Activated T-helper 1 cell treated with anti-CD3 and anti-CD28 coated beads, Interleukin-12 subunit alpha, Interleukin-12 subunit beta, Interleukin-2, Interleukin-4 antibody, amounts not matched to agents 30 ng/mL and 10 ng/mL and 1 ng/mL, durations not matched to agents 14 hours and 24 hours and 36 hours (primary cell): ENCODE data around the gene TEX47. TPM values are rescaled to one million over a fixed set of nuclear protein-coding genes. Genes with fewer than 3 reads are reported as not detected.

Experiments used
- DNase-seq: peaks from one replicate; pipeline ENCODE4 v3.0.0; 2021; ENCODE audit warnings: low spot score
- H3K27ac Mint-ChIP-seq: one replicate; pipeline ENCODE4 v1.8.0; 2021; ENCODE audit warnings: mild to moderate bottlenecking, mixed read lengths
- H3K27me3 Mint-ChIP-seq: one replicate; pipeline ENCODE4 v1.8.0; 2022; ENCODE audit warnings: mild to moderate bottlenecking, moderate library complexity, mixed read lengths; ENCODE audit not compliant: insufficient read depth
- H3K36me3 Mint-ChIP-seq: one replicate; pipeline ENCODE4 v1.8.0; 2021; ENCODE audit warnings: low read depth, mixed read lengths
- H3K4me1 Mint-ChIP-seq: one replicate; pipeline ENCODE4 v1.8.0; 2021; ENCODE audit warnings: low read depth, mixed read lengths
- H3K4me3 Mint-ChIP-seq: one replicate; pipeline ENCODE4 v1.8.0; 2021; ENCODE audit warnings: mild to moderate bottlenecking, moderate library complexity, mixed read lengths
- H3K9me3 Mint-ChIP-seq: one replicate; pipeline ENCODE4 v1.8.0; 2021; ENCODE audit warnings: mixed read lengths
- intact Hi-C: fragments of 100-400 bp; cut with micrococcal nuclease; formaldehyde crosslinking; loops from one replicate; pipeline ENCODE4 v1.15.1; 2024
- total RNA-seq: library from RNA; stranded (reverse); gene quantifications from 2 replicates; pipeline ENCODE4 v1.2.3, GENCODE V29; 2022

The TEX47 gene
- total RNA-seq, 1 donor from 2014 or later = not detected

DNA sequence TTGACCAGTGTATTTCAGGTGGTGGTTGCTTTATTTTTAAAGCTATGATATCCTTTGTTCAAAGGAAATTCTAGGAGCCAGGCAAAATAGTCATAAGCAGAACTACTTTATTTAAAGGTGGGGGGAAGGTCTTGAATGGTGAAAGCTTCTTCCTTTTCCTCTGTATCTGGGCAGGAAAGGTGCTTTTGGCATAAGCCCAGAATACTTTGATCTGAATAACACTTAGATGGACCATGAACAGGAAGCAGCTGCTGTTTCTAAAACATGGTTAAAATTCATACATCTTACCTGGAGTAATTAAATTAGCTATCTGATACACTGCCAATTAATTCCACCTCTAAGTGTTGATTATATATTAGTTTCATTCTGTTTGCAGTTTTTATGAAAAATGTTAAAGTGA is 22.8 kb downstream of the TEX47 start:
- H3K36me3 Mint-ChIP-seq = no peaks in the 10 kb centered on the region
- intact Hi-C loops = no loop called here
- H3K4me3 Mint-ChIP-seq = no peak overlapping the region
- H3K27ac Mint-ChIP-seq = no peak overlapping the region
- no peaks in the 10 kb centered on the region for H3K4me1 Mint-ChIP-seq
- peaks cover 1% of the 10 kb centered on the region for H3K27me3 Mint-ChIP-seq
- DNase-seq = no peak
- H3K9me3 Mint-ChIP-seq = no peaks in the 10 kb centered on the region

GRCh38 chr7:88771417-88771816 is 24.1 kb downstream of the TEX47 start:
- Mint-ChIP-seq H3K4me3 (no peak overlapping the region), H3K4me1 (no peaks in the 10 kb centered on the region), H3K36me3 (no peaks in the 10 kb centered on the region), H3K27ac (no peak overlapping the region), H3K9me3 (no peaks in the 10 kb centered on the region), H3K27me3 (peaks cover 7% of the 10 kb centered on the region)
- intact Hi-C loops = no loop called here
- DNase-seq = no peak

DNA sequence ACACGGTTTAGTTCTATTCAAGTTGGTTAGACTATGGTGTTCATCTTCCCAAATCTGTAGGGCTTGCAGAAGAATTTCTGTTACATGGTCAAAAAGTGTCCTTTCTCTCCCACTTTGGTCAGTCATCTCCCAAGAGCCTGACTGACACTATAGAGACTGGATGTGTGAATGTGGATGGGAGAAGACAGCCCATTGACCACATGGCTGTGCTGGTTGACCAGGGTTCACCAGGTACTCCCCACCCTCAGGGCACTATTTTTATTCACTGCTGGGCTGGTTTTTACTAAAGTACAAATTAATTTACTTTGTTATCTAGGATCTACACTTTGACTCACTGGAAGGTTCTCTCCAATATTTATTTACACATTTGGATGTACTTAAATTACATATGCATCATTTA is 33.8 kb downstream of the TEX47 start:
- no peaks in the 10 kb centered on the region for H3K9me3 Mint-ChIP-seq
- no peak overlapping the region for H3K27ac Mint-ChIP-seq

DNA sequence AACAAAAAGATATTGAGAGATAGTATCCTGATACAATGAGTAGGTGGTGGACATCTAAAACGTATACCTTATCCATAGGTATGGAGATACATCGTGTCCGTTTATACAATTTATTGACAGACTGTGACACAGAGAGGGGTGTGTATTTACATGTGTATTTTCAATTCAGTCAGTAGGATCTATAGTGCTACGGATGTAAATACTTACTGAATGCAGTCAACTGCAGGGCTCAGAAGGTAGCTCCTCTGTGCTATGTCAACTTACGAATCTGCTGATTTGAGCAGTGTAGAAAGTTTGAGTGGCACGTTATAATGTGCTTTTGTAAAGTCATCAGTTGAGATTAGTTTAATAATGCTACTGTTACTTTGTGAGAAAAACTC is 35.4 kb downstream of the TEX47 start:
- Mint-ChIP-seq H3K27me3 (peaks cover 44% of the 10 kb centered on the region), H3K27ac (no peak overlapping the region), H3K4me1 (peaks cover 6% of the 10 kb centered on the region), H3K4me3 (no peak overlapping the region), H3K9me3 (no peaks in the 10 kb centered on the region), H3K36me3 (no peaks in the 10 kb centered on the region)
- intact Hi-C loops = no loop called here
- DNase-seq = no peak

More for the DNA sequence above, 33.8 kb downstream of the TEX47 start:
- peaks cover 40% of the 10 kb centered on the region for H3K27me3 Mint-ChIP-seq
- no peaks in the 10 kb centered on the region for H3K36me3 Mint-ChIP-seq
- H3K4me1 Mint-ChIP-seq = peaks cover 6% of the 10 kb centered on the region
- intact Hi-C loops = no loop called here
- DNase-seq = no peak
- H3K4me3 Mint-ChIP-seq = no peak overlapping the region

- no peak within 1 kb of the TSS for H3K27ac Mint-ChIP-seq
- intact Hi-C loops = no loop called here
- peaks cover 44% of the 10 kb centered on the region for H3K27me3 Mint-ChIP-seq
- DNase-seq = no peak
- no peaks in the 10 kb centered on the region for H3K36me3 Mint-ChIP-seq
- no peaks in the 10 kb centered on the region for H3K9me3 Mint-ChIP-seq
- no peak within 1 kb of the TSS for H3K4me3 Mint-ChIP-seq
- H3K4me1 Mint-ChIP-seq = peaks cover 6% of the 10 kb centered on the region
Observed at GRCh38 chr7:88759230-88760135, 36.1 kb downstream of the TEX47 start, which contains the start of gene ZNF804B. TSS of gene ZNF804B (plus strand) at chr7:88759700. CDS start at chr7:88759977, 277 bp downstream.

GRCh38 chr7:88758381-88759229 is 36.9 kb downstream of the TEX47 start:
- intact Hi-C loops = no loop called here
- H3K27me3 Mint-ChIP-seq = peaks cover 45% of the 10 kb centered on the region
- H3K9me3 Mint-ChIP-seq = no peaks in the 10 kb centered on the region
- no peak overlapping the region for H3K27ac Mint-ChIP-seq
- no peaks in the 10 kb centered on the region for H3K36me3 Mint-ChIP-seq
- H3K4me3 Mint-ChIP-seq = no peak overlapping the region
- H3K4me1 Mint-ChIP-seq = peaks cover 6% of the 10 kb centered on the region
- no peak for DNase-seq

DNA sequence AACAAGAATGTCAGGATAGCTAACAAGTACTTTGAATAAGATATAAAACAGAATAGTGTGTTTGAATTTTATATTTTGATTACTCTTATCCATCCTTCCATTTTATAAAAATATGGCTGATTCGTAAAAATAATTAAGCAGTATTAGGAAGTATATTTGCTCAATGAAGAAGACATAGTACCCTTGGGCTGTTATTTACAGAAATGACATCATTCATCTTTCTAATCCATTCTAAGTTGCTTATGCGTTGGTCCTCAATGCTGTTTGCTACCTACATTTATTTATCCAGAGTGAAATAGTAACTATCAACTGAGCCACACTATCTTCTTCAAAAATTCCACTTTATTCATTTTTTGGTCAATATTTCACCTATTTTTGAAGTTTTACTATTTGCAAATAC is 38.2 kb downstream of the TEX47 start:
- H3K27me3 Mint-ChIP-seq = peaks cover 40% of the 10 kb centered on the region
- H3K4me3 Mint-ChIP-seq = no peak overlapping the region
- no peaks in the 10 kb centered on the region for H3K9me3 Mint-ChIP-seq
- H3K36me3 Mint-ChIP-seq = no peaks in the 10 kb centered on the region
- no peak for DNase-seq
- intact Hi-C loops = no loop called here
- H3K4me1 Mint-ChIP-seq = peaks cover 6% of the 10 kb centered on the region
- H3K27ac Mint-ChIP-seq = no peak overlapping the region

DNA sequence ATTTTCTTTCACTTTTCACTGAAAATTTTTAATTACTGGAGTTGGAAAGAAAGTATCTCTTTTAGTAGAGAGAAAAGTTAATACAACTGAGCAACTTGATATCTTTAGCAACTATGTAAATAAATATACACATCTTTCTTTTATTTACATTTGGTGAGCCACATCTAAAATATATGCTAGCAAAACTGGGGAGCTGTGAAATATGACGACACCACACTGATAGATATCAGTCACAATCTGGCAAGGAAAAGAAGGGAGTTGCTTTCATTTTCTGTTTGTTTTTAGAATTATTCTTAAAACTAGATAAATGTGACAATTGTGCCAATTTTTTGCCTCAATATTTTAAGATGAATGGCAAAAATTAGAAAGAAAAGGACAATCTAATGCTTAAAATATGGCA is 38.7 kb downstream of the TEX47 start:
- Mint-ChIP-seq H3K9me3 (no peaks in the 10 kb centered on the region), H3K27me3 (peaks cover 34% of the 10 kb centered on the region), H3K4me1 (peaks cover 6% of the 10 kb centered on the region), H3K4me3 (no peak overlapping the region), H3K36me3 (no peaks in the 10 kb centered on the region), H3K27ac (no peak overlapping the region)
- intact Hi-C loops = no loop called here
- DNase-seq = no peak

DNA sequence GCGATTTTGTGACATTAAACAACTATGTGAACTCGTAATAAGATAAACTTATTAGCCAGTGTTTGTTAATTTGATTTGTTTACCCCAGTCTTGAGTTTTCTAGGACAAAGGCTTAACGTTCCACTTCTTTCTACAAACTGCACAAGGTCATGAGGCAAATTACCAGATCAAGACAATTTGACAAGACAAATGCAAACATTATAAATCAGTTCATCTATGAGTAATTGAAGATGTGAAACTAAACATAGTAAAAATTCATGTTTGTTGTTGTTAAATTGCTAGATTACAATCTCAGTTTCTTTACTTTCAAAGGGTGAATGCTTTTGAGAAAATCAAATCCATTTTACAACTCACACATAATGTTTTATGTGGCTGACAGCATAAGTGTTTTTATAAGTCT is 49.4 kb downstream of the TEX47 start:
- Mint-ChIP-seq H3K9me3 (no peaks in the 10 kb centered on the region), H3K27me3 (no peaks in the 10 kb centered on the region), H3K4me3 (no peak overlapping the region), H3K36me3 (no peaks in the 10 kb centered on the region), H3K27ac (no peak overlapping the region), H3K4me1 (no peaks in the 10 kb centered on the region)
- intact Hi-C loops = no loop called here
- DNase-seq = no peak

Other genes with a start within 250 kb of the TEX47 start
- gene ZNF804B, start 36.0 kb downstream of the TEX47 start, total RNA-seq = not detected in 2 replicates